GM10248 (cell line): ENCODE measurements around the gene RASL10A.
"Not testable (repeated sequence)": the region's sequence is repeated elsewhere in the genome, so short reads cannot be mapped to it uniquely, and the experiment has no call there.

Experiments used
- CTCF ChIA-PET: fragments of 300-600 bp; sonication (Branson Sonifier 250); formaldehyde crosslinking; extraction: SDS; loops from one replicate; lab custom pipeline; 2021; ENCODE audit warnings: antibody characterized with exemption; lab: Yijun Ruan, JAX
- POLR2A ChIA-PET: fragments of 350-650 bp; sonication (Branson Sonifier 250); formaldehyde crosslinking; extraction: SDS; loops from one replicate; lab custom pipeline; 2020; ENCODE audit warnings: antibody characterized with exemption; lab: Yijun Ruan, JAX
- DNase-seq: peaks from one replicate; pipeline ENCODE4 v3.0.0; 2012; ENCODE audit errors: extremely low spot score
- CTCF ChIP-seq: IDR thresholded peaks from 2 replicates; pipeline ENCODE4 v1.5.1; 2012; ENCODE audit warnings: mild to moderate bottlenecking, low read depth; ENCODE audit errors: extremely low read depth, missing control alignments, control extremely low read depth

Gene RASL10A

GRCh38 chr22:29351891-29352290 lies 36.4 kb upstream of the RASL10A start:
- ChIA-PET CTCF (no interaction called here), POLR2A (no interaction called here)
- no peak for TF ChIP-seq CTCF
- no peak for DNase-seq

GRCh38 chr22:29351042-29351441 lies 35.5 kb upstream of the RASL10A start:
- POLR2A ChIA-PET = no interaction called here
- CTCF ChIA-PET = no interaction called here
- TF ChIP-seq CTCF = no peak
- no peak for DNase-seq

GRCh38 chr22:29348956-29349355 lies 33.5 kb upstream of the RASL10A start:
- no peak for DNase-seq
- no peak for TF ChIP-seq CTCF
- ChIA-PET POLR2A (no interaction called here), CTCF (interaction anchor here (1.1 to 1.4 kb wide), 2 partner anchors 12 to 28 kb away, joined by 3 read pairs; no protein-coding TSS in a partner anchor)

- DNase-seq = no peak
- CTCF ChIA-PET = interaction anchor here (1.4 kb wide), 1 partner anchor 27 kb away, joined by 3 read pairs; no protein-coding TSS in a partner anchor
- no peak for TF ChIP-seq CTCF
- POLR2A ChIA-PET = no interaction called here
Observed at GRCh38 chr22:29348041-29348440, 32.5 kb upstream of the RASL10A start.

- ChIA-PET POLR2A (interaction anchor here (0.6 kb wide), 1 partner anchor 226 kb away, joined by 4 read pairs; no protein-coding TSS in a partner anchor), CTCF (interaction anchor here (1.7 kb wide), 1 partner anchor 14 kb away, joined by 4 read pairs; no protein-coding TSS in a partner anchor)
- DNase-seq = no peak
- no peak for TF ChIP-seq CTCF
Observed at GRCh38 chr22:29346659-29347058, 31.2 kb upstream of the RASL10A start.

GRCh38 chr22:29345932-29346331 lies 30.4 kb upstream of the RASL10A start:
- TF ChIP-seq CTCF = no peak
- POLR2A ChIA-PET = interaction anchor here (0.6 kb wide), 1 partner anchor 226 kb away, joined by 4 read pairs; no protein-coding TSS in a partner anchor
- DNase-seq = no peak
- CTCF ChIA-PET = interaction anchor here (1.7 kb wide), 1 partner anchor 14 kb away, joined by 4 read pairs; no protein-coding TSS in a partner anchor

GRCh38 chr22:29344889-29345288 lies 29.4 kb upstream of the RASL10A start:
- DNase-seq, CTCF ChIA-PET, POLR2A ChIA-PET: not testable (repeated sequence)
